Measurements from ENCODE around the gene DCUN1D4. TPM values are rescaled to one million over a fixed set of nuclear protein-coding genes. Genes with fewer than 3 reads are reported as not detected.

Gene DCUN1D4
- polyA plus RNA-seq, 1 of the 3 experiments (the other 2 are of a cell fraction), result 42.9 TPM

DNA sequence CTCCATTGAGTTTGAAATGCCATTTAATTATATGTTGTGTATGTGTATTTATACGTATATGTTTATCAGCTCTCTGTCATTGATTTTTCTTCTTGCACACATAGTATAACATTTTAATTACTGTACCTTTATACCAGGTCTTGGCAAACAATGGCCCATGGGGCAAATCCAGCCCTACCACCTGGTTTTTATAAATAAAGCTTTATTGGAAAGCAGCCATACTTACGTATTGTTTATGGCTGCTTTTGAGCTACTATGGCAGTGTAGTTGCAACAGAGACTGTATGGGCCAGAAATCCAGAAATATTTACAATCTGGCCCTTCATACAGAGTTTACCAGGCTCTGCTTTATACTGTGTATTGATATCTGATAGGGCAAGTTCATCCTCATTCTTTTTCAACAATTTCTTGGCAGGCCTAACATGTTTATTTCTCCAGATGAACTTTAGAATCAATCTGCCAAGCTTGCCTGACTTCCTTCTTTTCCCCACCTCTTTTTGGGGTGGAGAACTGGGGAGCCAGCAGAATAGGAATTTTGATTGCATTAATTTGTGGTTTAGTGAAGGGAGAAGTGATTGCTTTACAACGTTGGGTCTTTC, 15.8 kb downstream of the DCUN1D4 start:
- no peaks in the 10 kb centered on the region for H3K9me2 ChIP-seq
- H3F3A ChIP-seq (replicated peaks; ENCODE audit: insufficient read depth), result no peaks in the 10 kb centered on the region
- no peak overlapping the region; a peak in 1 of 4 replicates for H3K27ac ChIP-seq (ENCODE audit: low read depth in 2 of 2, low read length in 1 of 2)
- no peak overlapping the region for H3K9ac ChIP-seq
- no peak overlapping the region for H3K4me2 ChIP-seq
- no peak for DNase-seq
- POLR2A ChIA-PET, result no interaction called here
- H3K79me2 ChIP-seq (ENCODE audit: insufficient read depth), result peaks cover 94% of the 10 kb centered on the region
- no peak overlapping the region for H3K4me3 ChIP-seq (ENCODE audit: low read depth in 2 of 2, low read length in 1 of 2)
- no peak overlapping the region for H2AFZ ChIP-seq (ENCODE audit: low read depth)
- no peaks in the 10 kb centered on the region for H3K27me3 ChIP-seq (ENCODE audit: insufficient read depth)
- 66% methylated on average over 3 of the region's 3 CpGs for WGBS (ENCODE audit: low lambda C conversion rate)
- H4K20me1 ChIP-seq (ENCODE audit: insufficient read depth), result peaks cover 81% of the 10 kb centered on the region
- H3K4me1 ChIP-seq (ENCODE audit: control insufficient read depth in 1 of 2, insufficient read depth in 2 of 2, low read depth in 1 of 2, low read length in 1 of 2), result peaks cover 0 to 1% of the 10 kb centered on the region in 2 experiments; a peak in 2 of 4 replicates
- no peaks in the 10 kb centered on the region for H3K9me3 ChIP-seq
- H3K36me3 ChIP-seq (replicated peaks in 1 of 2; ENCODE audit: control insufficient read depth in 1 of 2, insufficient read depth in 2 of 2, low read length in 1 of 2), result peaks cover 8 to 29% of the 10 kb centered on the region in 2 experiments
- CTCF ChIA-PET, result interaction anchor here (1.2 to 1.5 kb wide), 2 partner anchors 9 kb away, joined by 3 to 4 read pairs; no protein-coding TSS in a partner anchor
- TF ChIP-seq, protein P1, sequence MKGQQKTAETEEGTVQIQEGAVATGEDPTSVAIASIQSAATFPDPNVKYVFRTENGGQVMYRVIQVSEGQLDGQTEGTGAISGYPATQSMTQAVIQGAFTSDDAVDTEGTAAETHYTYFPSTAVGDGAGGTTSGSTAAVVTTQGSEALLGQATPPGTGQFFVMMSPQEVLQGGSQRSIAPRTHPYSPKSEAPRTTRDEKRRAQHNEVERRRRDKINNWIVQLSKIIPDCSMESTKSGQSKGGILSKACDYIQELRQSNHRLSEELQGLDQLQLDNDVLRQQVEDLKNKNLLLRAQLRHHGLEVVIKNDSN (IDR thresholded peaks at IDR 0.05; ENCODE audit: borderline replicate concordance, low read depth), result no peak
- TF ChIP-seq, protein P2, sequence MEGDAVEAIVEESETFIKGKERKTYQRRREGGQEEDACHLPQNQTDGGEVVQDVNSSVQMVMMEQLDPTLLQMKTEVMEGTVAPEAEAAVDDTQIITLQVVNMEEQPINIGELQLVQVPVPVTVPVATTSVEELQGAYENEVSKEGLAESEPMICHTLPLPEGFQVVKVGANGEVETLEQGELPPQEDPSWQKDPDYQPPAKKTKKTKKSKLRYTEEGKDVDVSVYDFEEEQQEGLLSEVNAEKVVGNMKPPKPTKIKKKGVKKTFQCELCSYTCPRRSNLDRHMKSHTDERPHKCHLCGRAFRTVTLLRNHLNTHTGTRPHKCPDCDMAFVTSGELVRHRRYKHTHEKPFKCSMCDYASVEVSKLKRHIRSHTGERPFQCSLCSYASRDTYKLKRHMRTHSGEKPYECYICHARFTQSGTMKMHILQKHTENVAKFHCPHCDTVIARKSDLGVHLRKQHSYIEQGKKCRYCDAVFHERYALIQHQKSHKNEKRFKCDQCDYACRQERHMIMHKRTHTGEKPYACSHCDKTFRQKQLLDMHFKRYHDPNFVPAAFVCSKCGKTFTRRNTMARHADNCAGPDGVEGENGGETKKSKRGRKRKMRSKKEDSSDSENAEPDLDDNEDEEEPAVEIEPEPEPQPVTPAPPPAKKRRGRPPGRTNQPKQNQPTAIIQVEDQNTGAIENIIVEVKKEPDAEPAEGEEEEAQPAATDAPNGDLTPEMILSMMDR (IDR thresholded peaks at IDR 0.05), result no peak
- TF ChIP-seq TAF1 (IDR thresholded peaks at IDR 0.05; ENCODE audit: borderline replicate concordance, low read depth, low read length) (no peak), GABPA (IDR thresholded peaks at IDR 0.05; ENCODE audit: low read depth) (no peak), MXI1 (IDR thresholded peaks at IDR 0.05; ENCODE audit: low read depth, low read length) (no peak), POLR2AphosphoS5 (IDR thresholded peaks at IDR 0.05; ENCODE audit: low read depth, low read length) (no peak), EZH2phosphoT487 (IDR thresholded peaks at IDR 0.05; ENCODE audit: borderline replicate concordance, low read depth) (no peak), TCF12 (IDR thresholded peaks at IDR 0.05) (no peak), RAD21 (IDR thresholded peaks at IDR 0.05; ENCODE audit: low read length) (no peak), GATA2 (CRISPR knock-in tag; IDR thresholded peaks at IDR 0.05) (no peak), ELF1 (IDR thresholded peaks at IDR 0.05) (no peak), FOSL2 (IDR thresholded peaks at IDR 0.05; ENCODE audit: borderline replicate concordance, low read depth) (no peak)
- TF ChIP-seq, protein P3, sequence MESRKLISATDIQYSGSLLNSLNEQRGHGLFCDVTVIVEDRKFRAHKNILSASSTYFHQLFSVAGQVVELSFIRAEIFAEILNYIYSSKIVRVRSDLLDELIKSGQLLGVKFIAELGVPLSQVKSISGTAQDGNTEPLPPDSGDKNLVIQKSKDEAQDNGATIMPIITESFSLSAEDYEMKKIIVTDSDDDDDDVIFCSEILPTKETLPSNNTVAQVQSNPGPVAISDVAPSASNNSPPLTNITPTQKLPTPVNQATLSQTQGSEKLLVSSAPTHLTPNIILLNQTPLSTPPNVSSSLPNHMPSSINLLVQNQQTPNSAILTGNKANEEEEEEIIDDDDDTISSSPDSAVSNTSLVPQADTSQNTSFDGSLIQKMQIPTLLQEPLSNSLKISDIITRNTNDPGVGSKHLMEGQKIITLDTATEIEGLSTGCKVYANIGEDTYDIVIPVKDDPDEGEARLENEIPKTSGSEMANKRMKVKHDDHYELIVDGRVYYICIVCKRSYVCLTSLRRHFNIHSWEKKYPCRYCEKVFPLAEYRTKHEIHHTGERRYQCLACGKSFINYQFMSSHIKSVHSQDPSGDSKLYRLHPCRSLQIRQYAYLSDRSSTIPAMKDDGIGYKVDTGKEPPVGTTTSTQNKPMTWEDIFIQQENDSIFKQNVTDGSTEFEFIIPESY (IDR thresholded peaks at IDR 0.05; ENCODE audit: borderline replicate concordance, low read depth), result no peak
- TF ChIP-seq, protein P4, sequence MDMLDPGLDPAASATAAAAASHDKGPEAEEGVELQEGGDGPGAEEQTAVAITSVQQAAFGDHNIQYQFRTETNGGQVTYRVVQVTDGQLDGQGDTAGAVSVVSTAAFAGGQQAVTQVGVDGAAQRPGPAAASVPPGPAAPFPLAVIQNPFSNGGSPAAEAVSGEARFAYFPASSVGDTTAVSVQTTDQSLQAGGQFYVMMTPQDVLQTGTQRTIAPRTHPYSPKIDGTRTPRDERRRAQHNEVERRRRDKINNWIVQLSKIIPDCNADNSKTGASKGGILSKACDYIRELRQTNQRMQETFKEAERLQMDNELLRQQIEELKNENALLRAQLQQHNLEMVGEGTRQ (IDR thresholded peaks at IDR 0.05; ENCODE audit: borderline replicate concordance, low read depth, low read length), result no peak
